Bone marrow (tissue), 2 donors: Measurements from ENCODE around the gene LRRC42.
"Not testable (repeated sequence)": the region's sequence is repeated elsewhere in the genome, so short reads cannot be mapped to it uniquely, and the experiment has no call there.

Experiments
- DNase-seq, 2 donors: peaks; one replicate each; lab custom pipeline; 2025; lab: John Stamatoyannopoulos, UW

Gene LRRC42

DNA sequence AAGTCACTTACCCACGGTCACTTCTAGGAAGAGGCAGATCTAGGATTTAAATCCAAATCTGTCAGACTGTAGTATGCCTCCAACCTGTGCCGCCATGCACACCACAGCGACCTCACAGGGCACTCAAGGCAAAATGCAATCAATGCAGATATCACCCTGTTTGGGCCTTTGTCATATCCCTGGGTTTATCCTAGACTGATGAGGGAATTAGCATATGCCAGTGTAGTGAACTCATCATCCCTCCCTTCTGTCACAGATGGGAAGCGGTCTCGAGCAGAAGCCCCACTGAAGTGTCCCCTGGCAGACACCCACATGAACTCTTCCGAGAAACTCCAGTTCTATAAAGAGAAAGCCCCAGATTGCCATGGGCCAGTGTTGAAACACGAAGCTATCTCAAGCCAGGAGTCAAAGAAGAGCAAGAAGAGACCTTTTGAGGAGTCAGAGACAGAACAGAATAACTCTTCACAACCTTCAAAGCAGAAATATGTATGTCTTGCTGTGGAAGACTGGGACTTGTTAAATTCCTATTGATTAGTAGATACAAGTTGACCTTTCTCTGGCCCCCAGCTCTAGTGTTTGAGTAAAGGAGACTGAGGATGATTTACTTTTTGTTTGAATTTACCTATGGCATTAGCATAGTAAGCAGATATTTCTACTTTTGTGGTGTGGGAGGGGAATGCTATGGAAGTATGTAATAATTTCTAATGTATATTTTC lies 21.4 kb downstream of the LRRC42 start:
- DNase-seq: no peak

DNA sequence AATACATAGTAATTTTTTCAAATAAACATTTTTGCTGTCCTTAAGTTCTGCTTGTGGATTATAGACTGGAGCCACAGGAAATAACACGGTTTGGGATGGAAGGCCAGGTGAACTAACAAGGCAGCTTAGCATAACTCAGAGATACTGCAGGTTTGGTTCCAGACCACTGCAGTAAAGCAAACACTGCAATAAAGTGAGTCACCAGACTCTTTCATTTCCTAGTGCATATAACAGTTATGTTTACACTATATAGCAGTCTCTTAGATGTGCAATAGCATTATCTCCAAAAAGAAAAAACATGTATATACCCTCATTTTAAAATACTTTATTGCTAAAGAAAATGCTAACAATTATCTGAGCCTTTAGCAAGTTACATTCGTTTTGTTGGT lies 22.0 kb downstream of the LRRC42 start:
- DNase-seq: no peak

DNA sequence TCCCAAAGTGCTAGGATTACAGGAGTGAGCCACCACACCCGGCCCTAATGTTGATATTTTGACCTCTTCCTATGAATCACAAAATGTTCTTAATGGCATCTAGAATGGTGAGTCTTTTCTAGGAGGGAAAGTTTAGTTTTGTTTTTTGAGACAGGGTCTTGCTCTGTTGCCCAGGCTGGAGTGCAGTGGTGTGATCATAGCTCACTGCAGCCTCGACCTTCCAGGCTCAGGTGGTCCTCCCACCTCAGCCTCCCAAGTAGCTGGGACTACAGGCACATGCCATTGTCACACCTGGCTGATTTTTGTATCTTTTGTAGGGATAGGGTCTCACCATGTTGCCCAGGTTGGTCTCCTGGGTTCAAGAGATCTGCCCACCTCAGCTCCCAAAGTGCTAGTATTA lies 23.2 kb downstream of the LRRC42 start:
- DNase-seq: not testable (repeated sequence)

GRCh38 chr1:53971718-53972117 lies 25.6 kb downstream of the LRRC42 start:
- DNase-seq: no peak

DNA sequence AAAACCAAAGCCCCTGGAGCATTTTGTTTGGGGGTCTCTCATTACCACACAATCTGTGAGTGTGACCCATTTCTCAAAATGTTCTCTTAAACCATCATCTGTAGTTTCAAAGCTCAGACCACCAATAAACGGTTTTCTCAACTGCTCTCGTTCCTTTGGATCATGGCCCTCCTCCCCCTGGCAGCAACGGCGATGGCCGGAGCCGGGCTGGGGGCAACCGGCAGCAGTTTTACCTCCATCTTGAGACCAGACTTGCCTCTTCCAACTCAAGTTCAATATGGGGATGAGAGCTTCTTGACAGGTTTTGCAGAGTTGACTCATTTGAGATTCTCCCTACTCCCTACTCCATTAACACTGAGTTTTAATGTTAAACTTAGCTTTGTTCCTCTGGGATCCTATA lies 29.7 kb downstream of the LRRC42 start:
- DNase-seq: no peak

DNA sequence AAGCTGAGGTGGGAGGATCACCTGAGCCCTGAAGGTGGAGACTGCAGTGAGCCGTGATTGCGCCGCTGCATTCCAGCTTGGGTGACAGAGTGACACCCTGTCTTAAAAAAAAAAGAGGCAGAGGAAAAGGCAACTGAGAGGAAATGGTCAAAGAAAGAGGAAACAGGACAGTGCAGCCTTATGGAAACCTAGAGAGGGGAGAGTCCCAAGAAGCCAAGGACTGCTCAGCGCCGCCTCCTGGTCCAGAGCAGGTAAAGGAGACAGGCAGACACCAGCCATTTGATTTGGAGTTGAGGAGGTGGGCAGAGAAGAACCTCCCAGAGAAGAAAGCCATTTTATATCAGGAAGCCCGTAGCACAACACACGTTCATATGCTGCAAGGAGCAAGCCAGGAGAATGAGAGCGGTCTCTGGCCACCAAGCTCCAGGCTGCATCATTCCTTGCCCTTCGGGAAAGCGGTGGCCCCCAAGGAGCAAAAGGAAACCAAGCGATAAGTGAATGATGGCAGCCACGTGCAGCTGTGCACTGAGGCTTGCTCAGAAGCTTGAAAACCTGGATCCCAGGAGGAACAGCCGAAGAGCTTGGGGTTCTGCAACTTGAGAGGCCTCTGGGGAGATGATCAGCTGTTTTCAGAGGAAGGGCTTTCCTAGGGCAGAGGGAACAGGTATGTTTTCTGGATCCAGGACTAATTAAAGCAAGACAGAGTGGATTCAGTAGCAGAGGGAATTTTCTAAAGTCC lies 33.7 kb downstream of the LRRC42 start:
- DNase-seq: no peak

DNA sequence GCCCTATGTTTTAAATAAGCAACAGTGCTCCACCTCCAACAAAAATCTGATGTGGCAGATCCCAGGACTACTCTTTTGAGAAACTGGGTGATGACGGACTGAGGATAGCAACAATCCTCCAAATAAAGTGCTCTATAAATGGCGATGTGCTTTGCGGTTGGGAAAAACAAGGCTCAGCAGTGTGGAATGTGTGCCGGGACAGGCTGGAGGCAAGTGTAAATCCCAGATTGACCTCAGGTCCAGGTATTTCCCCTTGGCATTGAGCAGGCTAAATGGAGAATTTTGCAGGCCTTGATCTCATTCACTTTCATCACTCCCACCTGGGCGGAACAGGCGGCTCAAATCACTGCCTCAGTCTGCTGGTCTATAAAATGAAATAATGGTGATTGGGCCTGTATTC lies 35.1 kb downstream of the LRRC42 start:
- no peak for DNase-seq

- peak in 1 of 2 donors; percentile 16 for DNase-seq
These were observed 36.0 kb downstream of the LRRC42 start for GRCh38 chr1:53982034-53982762.

DNA sequence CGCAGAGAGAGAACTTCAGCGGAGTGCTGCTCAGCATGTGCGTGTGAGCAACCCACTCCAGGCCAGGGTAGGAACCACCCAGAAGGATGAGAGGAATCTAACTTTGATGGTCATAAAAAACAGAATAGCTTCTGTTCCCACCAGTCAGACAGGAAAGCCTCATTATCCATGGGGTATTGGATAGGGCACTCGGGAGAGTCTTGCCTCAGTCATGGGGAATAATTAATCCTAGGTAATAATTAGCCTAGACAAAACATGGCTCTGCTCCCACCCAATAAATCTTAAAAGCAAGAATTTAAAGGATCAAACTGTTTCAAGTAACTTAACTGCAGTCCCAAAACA lies 36.6 kb downstream of the LRRC42 start:
- no peak for DNase-seq

- no peak for DNase-seq
These were observed 38.6 kb downstream of the LRRC42 start for GRCh38 chr1:53984726-53985125.

- DNase-seq: no peak
These were observed 40.3 kb downstream of the LRRC42 start for GRCh38 chr1:53986458-53986857.

DNA sequence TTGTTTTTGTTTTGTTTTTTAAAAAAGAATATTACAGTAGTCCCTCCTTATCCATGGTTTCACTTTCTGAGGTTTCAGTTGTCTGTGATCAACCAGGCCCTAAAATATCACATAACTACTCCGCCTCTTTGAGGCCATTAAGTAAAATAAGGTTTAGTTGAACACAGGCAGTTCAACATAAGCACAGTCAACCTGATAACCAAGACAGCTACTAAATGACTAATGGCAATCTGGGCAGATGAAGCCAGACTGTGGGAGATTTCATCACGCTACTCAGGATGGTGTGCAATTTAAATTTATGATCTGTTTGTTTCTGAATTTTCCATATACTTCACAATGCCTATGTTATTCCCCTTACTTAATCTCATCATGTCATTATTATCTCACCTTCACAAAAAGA lies 41.7 kb downstream of the LRRC42 start:
- DNase-seq: no peak

GRCh38 chr1:53992085-53992874 lies 46.1 kb downstream of the LRRC42 start:
- DNase-seq: no peak

DNA sequence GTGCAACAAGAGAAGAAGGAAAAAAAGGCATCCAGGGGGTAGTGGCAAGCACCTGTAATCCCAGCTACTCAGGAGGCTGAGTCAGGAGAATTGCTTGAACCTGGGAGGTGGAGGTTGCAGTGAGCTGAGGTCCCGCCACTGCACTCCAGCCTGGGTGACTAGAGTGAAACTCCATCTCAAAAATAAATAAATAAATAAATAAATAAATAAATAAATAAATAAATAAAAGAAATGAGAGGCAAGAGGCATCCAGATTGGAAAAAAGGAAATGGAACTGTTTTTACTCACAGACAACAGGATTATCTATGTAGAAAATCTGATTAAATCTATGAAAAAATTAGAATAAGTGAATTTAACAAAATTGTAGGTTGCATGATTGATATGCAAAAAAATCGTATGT lies 48.4 kb downstream of the LRRC42 start:
- not testable (repeated sequence) for DNase-seq

DNA sequence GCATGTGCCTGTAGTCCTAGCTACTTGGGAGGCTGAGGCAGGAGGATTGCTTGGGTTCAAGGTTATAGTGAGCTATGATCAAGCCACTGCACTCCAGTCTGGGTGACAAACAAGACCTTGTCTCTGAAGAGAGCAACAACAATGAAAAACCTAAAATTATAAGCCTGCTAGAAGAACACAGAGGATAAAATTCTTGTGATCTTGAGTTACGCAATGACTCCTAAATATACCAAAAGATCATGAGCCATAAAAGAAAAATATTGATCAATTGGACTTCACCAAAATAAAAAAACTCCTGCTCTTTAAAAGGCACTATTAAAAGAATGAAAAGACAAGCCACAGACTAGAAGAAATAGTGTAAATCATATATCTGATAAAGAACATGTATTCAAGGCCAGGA lies 49.5 kb downstream of the LRRC42 start:
- no peak for DNase-seq

DNA sequence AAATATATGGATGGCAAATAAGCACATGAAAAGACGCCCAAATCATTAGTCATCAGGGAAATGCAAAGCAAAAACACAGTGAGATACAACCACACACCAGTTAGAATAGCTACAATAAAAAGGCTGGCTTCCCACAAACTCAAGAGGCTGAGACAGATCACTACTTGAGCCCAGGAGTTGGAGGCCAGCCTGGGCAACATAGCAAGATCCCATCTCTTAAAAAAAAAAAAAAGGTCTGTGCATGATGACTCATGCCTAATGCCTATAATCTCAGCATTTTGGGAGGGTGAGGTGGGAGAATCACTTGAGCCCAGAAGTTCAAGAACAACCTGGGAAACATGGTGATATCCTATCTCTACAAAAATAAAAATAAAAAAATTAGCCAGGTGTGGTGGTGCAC lies 52.1 kb downstream of the LRRC42 start:
- DNase-seq: no peak

DNA sequence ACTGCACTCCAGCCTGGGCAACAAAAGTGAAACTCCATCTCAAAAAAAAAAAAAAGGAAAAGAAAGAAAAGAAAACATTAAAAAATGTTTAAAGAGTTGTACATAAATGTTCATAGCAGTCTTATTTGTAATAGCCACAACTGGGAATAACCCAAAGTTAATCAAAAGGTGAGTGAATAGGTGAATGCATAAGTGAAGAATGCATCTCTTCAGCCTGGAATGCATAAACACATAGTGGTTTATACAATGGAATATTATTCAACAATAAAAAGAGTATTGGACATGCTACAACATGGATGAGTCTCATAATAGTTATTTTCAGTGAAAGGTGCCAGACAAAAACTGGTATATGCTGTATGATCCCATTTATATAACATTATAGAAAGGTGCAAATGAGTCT lies 53.8 kb downstream of the LRRC42 start:
- DNase-seq: no peak

- DNase-seq: no peak
These were observed 55.4 kb downstream of the LRRC42 start for GRCh38 chr1:54001591-54001990.

DNA sequence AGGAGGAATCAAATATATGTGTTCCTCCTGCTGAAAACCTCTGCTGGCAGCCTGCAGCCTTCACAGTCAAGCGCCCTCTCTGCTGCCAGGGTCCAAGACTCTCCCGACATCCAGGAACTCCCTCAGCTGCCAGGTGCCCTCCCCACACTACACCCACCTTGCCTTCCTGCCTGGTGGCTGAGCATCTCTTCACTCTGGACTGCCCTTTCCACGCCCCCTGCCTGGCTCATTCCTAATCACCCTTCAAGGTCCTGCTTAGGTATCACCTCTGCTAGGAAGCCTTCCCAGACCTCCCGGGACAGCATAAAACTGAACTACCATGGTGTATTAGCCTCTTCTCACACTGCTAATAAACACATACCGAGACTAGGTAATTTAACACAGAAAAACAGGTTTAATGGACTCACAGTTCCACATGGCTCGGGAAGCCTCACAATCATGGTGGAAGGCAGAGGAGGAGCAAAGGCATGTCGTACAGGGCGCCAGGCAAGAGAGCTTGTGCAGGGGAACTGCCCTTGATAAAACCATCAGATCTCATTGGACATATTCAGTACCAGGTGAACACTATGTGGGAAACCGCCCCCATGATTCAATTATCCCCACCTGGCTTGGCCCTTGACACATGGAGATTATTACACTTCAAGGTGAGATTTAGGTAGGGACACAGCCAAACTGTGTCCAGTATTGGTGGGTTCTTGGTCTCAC lies 56.5 kb downstream of the LRRC42 start:
- no peak for DNase-seq

DNA sequence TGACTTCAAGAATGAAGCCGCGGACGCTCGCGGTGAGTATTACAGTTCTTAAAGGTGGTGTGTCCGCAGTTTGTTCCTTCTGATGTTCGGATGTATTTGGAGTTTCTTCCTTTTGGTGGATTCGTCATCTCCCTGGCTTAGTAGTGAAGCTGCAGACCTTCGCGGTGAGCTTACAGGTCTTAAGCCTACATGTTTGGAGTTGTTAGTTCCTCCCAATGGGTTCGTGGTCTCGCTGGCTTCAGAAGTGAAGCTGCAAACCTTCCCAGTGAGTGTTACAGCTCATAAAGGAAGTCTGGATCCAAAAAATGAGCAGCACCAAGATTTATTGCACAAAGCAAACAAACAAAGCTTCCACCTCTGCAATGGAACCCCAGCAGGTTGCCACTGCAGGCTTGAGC lies 57.1 kb downstream of the LRRC42 start:
- no peak for DNase-seq

DNA sequence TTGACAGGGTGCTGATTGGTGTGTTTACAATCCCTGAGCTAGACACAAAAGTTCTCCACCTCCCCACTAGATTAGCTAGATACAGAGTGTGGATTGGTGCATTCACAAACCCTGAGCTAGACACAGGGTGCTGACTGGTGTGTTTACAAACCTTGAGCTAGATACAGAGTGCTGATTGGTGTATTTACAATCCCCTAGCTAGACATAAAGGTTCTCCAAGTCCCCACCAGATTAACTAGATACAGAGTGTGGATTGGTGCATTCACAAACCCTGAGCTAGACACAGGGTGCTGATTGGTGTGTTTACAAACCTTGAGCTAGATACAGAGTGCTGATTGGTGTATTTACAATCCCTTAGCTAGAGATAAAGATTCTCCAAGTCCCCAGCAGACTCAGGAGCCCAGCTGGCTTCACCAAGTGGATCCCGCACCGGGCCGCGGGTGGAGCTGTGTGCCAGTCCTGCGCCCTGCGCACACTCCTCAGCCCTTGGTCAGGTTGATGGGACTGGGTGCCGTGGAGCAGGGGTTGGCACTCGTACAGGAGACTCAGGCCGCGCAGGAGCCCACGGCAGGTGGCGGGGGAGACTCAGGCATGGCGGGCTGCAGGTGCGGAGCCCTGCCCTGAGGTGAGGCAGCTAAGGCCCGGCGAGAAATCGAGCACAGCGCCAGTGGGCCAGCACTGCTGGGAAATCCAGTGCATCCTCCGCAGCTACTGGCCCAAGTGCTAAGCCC lies 57.8 kb downstream of the LRRC42 start:
- DNase-seq: not testable (repeated sequence)
